ENCODE results near the gene BCL7A. TPM values are rescaled to one million over a fixed set of nuclear protein-coding genes. Genes with fewer than 3 reads are reported as not detected.
"Not testable (repeated sequence)": the region's sequence is repeated elsewhere in the genome, so short reads cannot be mapped to it uniquely, and the experiment has no call there.

The BCL7A gene
- total and polyA plus RNA-seq, 10 of the 15 experiments (the other 5 are each of a cell fraction or from before 2014, with no cell fraction given): 0.37 to 17.2 (median 11.7) TPM

DNA sequence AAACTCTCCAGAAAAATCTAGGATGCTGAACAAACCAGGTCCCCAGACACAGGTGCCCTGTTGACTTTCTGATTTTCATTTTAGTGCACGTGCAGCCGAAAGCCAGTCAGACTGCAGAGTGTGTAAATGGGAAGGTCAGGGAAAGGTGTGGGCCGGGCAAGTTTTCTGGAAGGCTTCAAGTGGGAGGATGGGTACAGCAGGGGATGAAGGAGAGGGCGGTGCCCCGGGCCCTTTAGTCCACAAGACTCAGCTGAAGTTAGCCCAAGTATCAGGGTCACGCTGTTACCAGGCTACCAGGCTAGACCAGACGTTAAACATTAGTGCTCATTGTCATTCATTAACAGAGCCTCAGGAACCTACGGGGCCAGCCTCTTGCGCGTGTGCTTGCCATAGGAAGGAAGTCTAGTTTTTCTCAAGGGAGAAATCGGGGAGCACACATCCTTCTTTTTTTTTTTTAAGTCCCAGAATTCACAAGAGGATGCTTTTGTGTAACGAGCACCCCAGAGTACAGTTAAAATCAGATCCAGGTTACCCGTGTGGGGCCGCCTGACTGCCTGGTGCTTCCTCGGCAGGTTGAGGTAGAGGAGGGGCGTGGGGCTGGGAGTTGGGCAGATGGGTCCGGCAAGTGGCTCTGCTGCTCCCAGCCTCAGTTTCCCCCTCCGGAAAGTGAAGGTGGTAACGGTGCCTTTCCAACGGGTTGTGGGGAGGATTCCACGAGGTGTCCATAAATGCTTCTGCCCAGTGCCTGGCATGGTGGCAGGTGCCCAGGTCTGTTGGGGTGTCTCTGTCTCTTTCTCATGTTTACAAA is 19.1 kb downstream of the BCL7A start (continued):
- TF ChIP-seq, protein P1, sequence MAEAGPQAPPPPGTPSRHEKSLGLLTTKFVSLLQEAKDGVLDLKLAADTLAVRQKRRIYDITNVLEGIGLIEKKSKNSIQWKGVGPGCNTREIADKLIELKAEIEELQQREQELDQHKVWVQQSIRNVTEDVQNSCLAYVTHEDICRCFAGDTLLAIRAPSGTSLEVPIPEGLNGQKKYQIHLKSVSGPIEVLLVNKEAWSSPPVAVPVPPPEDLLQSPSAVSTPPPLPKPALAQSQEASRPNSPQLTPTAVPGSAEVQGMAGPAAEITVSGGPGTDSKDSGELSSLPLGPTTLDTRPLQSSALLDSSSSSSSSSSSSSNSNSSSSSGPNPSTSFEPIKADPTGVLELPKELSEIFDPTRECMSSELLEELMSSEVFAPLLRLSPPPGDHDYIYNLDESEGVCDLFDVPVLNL (IDR thresholded peaks at IDR 0.05; ENCODE audit: low read depth, low read length): no peak

DNA sequence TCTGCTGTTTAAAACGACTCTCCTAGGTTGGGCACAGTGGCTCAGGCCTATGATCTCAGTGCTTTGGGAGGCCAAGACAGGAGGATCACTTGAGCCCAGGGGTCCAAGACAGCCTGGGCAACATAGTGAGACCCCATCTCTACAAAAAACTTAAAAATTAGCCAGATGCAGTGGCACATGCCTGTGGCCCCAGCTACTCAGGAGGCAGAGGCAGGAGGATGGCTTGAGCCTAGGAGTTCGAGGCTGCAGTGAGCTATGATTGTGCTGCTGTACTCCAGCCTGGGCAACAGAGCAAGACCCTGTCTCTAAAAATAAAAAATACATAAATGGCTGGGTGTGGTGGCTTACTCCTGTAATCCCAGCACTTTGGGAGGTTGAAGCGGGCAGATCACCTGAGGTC is 19.8 kb downstream of the BCL7A start:
- BruUV-seq (replicated peaks); SMC1A ChIA-PET (ENCODE audit: uncharacterized antibody, unreplicated experiment); H2AFZ ChIP-seq (ENCODE audit: control insufficient read depth, low read depth, low read length); H3K4me3 ChIP-seq; H3K9ac ChIP-seq (ENCODE audit: control insufficient read depth, insufficient read depth, low read length); H4K20me1 ChIP-seq (ENCODE audit: control insufficient read depth, insufficient read depth); FAIRE-seq; H3K27me3 ChIP-seq (replicated peaks in 1 of 2; ENCODE audit: control insufficient read depth in 2 of 2, insufficient read depth in 2 of 2, low read length in 1 of 2); H3K36me3 ChIP-seq (ENCODE audit: control insufficient read depth in 2 of 2, insufficient read depth in 2 of 2, low read length in 1 of 2); RAD21 ChIA-PET (ENCODE audit: unreplicated experiment); POLR2A ChIA-PET; DNase-seq (ENCODE audit: low read depth, low spot score); intact Hi-C loops (cut with micrococcal nuclease; ENCODE audit: unreplicated experiment); H3K27ac ChIP-seq (ENCODE audit: control insufficient read depth, insufficient read depth); H3K4me2 ChIP-seq (ENCODE audit: control insufficient read depth, insufficient read depth); CTCF ChIA-PET; H3K9me3 ChIP-seq (replicated peaks; ENCODE audit: control insufficient read depth, insufficient read depth, low read length); in situ Hi-C loops (cut with MboI); H3K4me1 ChIP-seq (ENCODE audit: control insufficient read depth, insufficient read depth, low read length); H3K79me2 ChIP-seq (ENCODE audit: control insufficient read depth, insufficient read depth, low read length); ATAC-seq: not testable (repeated sequence)
- 99% methylated on average over 3 of the region's 3 CpGs for WGBS (ENCODE audit: insufficient coverage, insufficient replicate concordance, low lambda C conversion rate, missing lambda C conversion rate)

DNA sequence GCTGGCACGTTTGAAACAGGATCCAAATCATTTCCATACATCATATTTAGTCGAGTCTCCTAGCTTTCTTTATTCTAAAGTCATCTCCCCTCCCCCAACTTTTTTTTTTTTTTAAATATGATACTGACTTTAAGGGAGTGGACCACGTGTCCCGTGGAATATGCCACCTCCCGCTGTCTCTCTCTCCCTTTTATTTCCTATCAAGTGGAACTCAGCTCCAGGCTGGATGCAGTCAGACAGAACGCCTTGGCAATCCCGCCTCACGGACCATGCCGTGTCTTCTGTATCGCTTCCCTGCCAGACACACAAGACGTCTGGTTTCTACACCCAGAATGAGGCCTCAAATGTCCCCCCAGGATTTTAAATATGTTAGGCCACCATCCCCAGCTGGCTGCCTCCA is 21.2 kb downstream of the BCL7A start:
- no peaks in the 10 kb centered on the region for H3K79me2 ChIP-seq (ENCODE audit: control insufficient read depth, insufficient read depth, low read length)
- intact Hi-C loops (cut with micrococcal nuclease; ENCODE audit: unreplicated experiment) (no loop called here), in situ Hi-C loops (cut with MboI) (no loop called here)
- H3K9ac ChIP-seq (ENCODE audit: control insufficient read depth, insufficient read depth, low read length): no peak overlapping the region
- POLR2A ChIA-PET: interaction anchor here (0.7 kb wide), 1 partner anchor 26 kb away, joined by 4 read pairs; no protein-coding TSS in a partner anchor
- no peak overlapping the region for H3K4me2 ChIP-seq (ENCODE audit: control insufficient read depth, insufficient read depth)
- no TSS peak for BruUV-seq (replicated peaks)
- SMC1A ChIA-PET (ENCODE audit: uncharacterized antibody, unreplicated experiment): interaction anchor here (0.6 kb wide), 1 partner anchor 331 kb away, joined by 4 read pairs; no protein-coding TSS in a partner anchor
- no peaks in the 10 kb centered on the region; a peak in 1 of 4 replicates for H3K36me3 ChIP-seq (ENCODE audit: control insufficient read depth in 2 of 2, insufficient read depth in 2 of 2, low read length in 1 of 2)
- no peaks in the 10 kb centered on the region; a peak in 1 of 4 replicates for H3K27me3 ChIP-seq (replicated peaks in 1 of 2; ENCODE audit: control insufficient read depth in 2 of 2, insufficient read depth in 2 of 2, low read length in 1 of 2)
- H2AFZ ChIP-seq (ENCODE audit: control insufficient read depth, low read depth, low read length): no peak overlapping the region
- ATAC-seq (no peak), DNase-seq (ENCODE audit: low read depth, low spot score) (no peak), FAIRE-seq (no peak)
- H3K9me3 ChIP-seq (replicated peaks; ENCODE audit: control insufficient read depth, insufficient read depth, low read length): no peaks in the 10 kb centered on the region
- WGBS (ENCODE audit: insufficient coverage, insufficient replicate concordance, low lambda C conversion rate, missing lambda C conversion rate): 70% methylated on average over 9 of the region's 11 CpGs
- RAD21 ChIA-PET (ENCODE audit: unreplicated experiment): no interaction called here
- no peak overlapping the region for H3K4me3 ChIP-seq
- H3K4me1 ChIP-seq (ENCODE audit: control insufficient read depth, insufficient read depth, low read length): no peaks in the 10 kb centered on the region
- H4K20me1 ChIP-seq (ENCODE audit: control insufficient read depth, insufficient read depth): no peaks in the 10 kb centered on the region
- H3K27ac ChIP-seq (ENCODE audit: control insufficient read depth, insufficient read depth): no peak overlapping the region
- CTCF ChIA-PET: interaction anchor here (1.0 kb wide), 1 partner anchor 248 kb away, joined by 4 read pairs; no protein-coding TSS in a partner anchor
- TF ChIP-seq, protein P2, sequence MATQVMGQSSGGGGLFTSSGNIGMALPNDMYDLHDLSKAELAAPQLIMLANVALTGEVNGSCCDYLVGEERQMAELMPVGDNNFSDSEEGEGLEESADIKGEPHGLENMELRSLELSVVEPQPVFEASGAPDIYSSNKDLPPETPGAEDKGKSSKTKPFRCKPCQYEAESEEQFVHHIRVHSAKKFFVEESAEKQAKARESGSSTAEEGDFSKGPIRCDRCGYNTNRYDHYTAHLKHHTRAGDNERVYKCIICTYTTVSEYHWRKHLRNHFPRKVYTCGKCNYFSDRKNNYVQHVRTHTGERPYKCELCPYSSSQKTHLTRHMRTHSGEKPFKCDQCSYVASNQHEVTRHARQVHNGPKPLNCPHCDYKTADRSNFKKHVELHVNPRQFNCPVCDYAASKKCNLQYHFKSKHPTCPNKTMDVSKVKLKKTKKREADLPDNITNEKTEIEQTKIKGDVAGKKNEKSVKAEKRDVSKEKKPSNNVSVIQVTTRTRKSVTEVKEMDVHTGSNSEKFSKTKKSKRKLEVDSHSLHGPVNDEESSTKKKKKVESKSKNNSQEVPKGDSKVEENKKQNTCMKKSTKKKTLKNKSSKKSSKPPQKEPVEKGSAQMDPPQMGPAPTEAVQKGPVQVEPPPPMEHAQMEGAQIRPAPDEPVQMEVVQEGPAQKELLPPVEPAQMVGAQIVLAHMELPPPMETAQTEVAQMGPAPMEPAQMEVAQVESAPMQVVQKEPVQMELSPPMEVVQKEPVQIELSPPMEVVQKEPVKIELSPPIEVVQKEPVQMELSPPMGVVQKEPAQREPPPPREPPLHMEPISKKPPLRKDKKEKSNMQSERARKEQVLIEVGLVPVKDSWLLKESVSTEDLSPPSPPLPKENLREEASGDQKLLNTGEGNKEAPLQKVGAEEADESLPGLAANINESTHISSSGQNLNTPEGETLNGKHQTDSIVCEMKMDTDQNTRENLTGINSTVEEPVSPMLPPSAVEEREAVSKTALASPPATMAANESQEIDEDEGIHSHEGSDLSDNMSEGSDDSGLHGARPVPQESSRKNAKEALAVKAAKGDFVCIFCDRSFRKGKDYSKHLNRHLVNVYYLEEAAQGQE (IDR thresholded peaks at IDR 0.05; ENCODE audit: low read depth, low read length): no peak
- TF ChIP-seq IKZF2 (IDR thresholded peaks at IDR 0.05) (no peak), ZNF217 (IDR thresholded peaks at IDR 0.05) (no peak), ZBED1 (IDR thresholded peaks at IDR 0.05; ENCODE audit: borderline replicate concordance) (no peak), IKZF1 (conservative IDR thresholded peaks at IDR 0.05) (no peak), TAF1 (IDR thresholded peaks at IDR 0.05; ENCODE audit: borderline replicate concordance, low read depth, low read length) (no peak), ZNF622 (IDR thresholded peaks at IDR 0.05) (no peak), SIX5 (IDR thresholded peaks at IDR 0.05; ENCODE audit: low read depth, low read length, severe bottlenecking) (no peak), EGR1 (IDR thresholded peaks at IDR 0.05; ENCODE audit: borderline replicate concordance in 1 of 2, low read depth in 2 of 2, low read length in 2 of 2) (no peak), HDAC6 (IDR thresholded peaks at IDR 0.05; ENCODE audit: unreplicated experiment) (no peak)

Measured in GM12878 (cell line).